ENCODE measurements around the gene SFRP5. TPM values are rescaled to one million over a fixed set of nuclear protein-coding genes. Genes with fewer than 3 reads are reported as not detected.

Gene SFRP5
- total and polyA plus RNA-seq, 10 of the 15 experiments (the other 5 are each of a cell fraction or from before 2014, with no cell fraction given), result not detected

GRCh38 chr10:97796651-97797050, 24.9 kb upstream of the SFRP5 start:
- ChIA-PET SMC1A (ENCODE audit: uncharacterized antibody, unreplicated experiment) (no interaction called here), CTCF (interaction anchor here (0.5 to 0.8 kb wide), 2 partner anchors 72 to 866 kb away, joined by 3 read pairs; no protein-coding TSS in a partner anchor), POLR2A (no interaction called here), RAD21 (ENCODE audit: unreplicated experiment) (no interaction called here)
- H3K9me3 ChIP-seq (replicated peaks; ENCODE audit: control insufficient read depth, insufficient read depth, low read length), result no peaks in the 10 kb centered on the region; the same call in 1 of the 3 replicates
- ATAC-seq (no peak), FAIRE-seq (no peak), DNase-seq (ENCODE audit: low read depth, low spot score) (no peak)
- WGBS (ENCODE audit: insufficient coverage, insufficient replicate concordance, low lambda C conversion rate, missing lambda C conversion rate), result 11% methylated on average over 3 of the region's 3 CpGs
- H2AFZ ChIP-seq (ENCODE audit: control insufficient read depth, low read depth, low read length), result no peak overlapping the region
- H3K4me2 ChIP-seq (ENCODE audit: control insufficient read depth, insufficient read depth), result no peak overlapping the region
- H3K36me3 ChIP-seq (ENCODE audit: control insufficient read depth in 2 of 2, insufficient read depth in 2 of 2, low read length in 1 of 2), result no peaks in the 10 kb centered on the region
- H4K20me1 ChIP-seq (ENCODE audit: control insufficient read depth, insufficient read depth), result no peaks in the 10 kb centered on the region
- H3K79me2 ChIP-seq (ENCODE audit: control insufficient read depth, insufficient read depth, low read length), result no peaks in the 10 kb centered on the region
- intact Hi-C loops (cut with micrococcal nuclease; ENCODE audit: unreplicated experiment), result no loop called here
- no peaks in the 10 kb centered on the region; a peak in 1 of 4 replicates for H3K27me3 ChIP-seq (replicated peaks in 1 of 2; ENCODE audit: control insufficient read depth in 2 of 2, insufficient read depth in 2 of 2, low read length in 1 of 2)
- no peak overlapping the region for H3K9ac ChIP-seq (ENCODE audit: control insufficient read depth, insufficient read depth, low read length)
- H3K4me3 ChIP-seq, result no peak overlapping the region
- BruUV-seq (replicated peaks), result no TSS peak
- TF ChIP-seq E4F1 (IDR thresholded peaks at IDR 0.05; ENCODE audit: borderline replicate concordance, partially characterized antibody) (no peak), CHD4 (IDR thresholded peaks at IDR 0.05) (no peak), NR2C1 (IDR thresholded peaks at IDR 0.05) (no peak), SP1 (IDR thresholded peaks at IDR 0.05; ENCODE audit: low read depth, low read length) (no peak), NFYB (IDR thresholded peaks at IDR 0.05; ENCODE audit: insufficient read depth, low read depth, low read length) (0 out of 2 replicates have a peak, but pooled peaks have one; percentile 39)
- H3K27ac ChIP-seq (ENCODE audit: control insufficient read depth, insufficient read depth), result no peak overlapping the region
- no peaks in the 10 kb centered on the region for H3K4me1 ChIP-seq (ENCODE audit: control insufficient read depth, insufficient read depth, low read length)
- in situ Hi-C loops (cut with MboI), result no loop called here

DNA sequence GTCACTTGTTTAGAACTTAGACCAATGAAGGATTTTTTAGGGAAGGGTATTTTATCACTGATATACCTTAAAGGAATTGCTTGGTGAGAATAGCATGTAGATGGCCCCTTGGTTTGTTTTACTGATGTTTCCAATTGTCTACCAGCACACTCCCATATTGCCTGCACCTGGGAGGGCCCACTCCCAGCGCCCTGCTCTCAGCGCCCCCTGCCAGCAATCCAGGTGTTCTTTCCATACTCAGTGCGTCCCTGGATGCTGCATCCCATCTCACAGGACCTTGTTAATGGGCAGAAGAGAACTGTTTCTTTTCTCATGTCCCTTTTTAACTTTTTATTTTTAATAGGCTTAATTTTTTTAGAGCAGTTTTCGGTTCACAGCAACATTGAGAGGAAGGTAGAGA, 24.1 kb upstream of the SFRP5 start:
- in situ Hi-C loops (cut with MboI) (no loop called here), intact Hi-C loops (cut with micrococcal nuclease; ENCODE audit: unreplicated experiment) (no loop called here)
- H3K4me1 ChIP-seq (ENCODE audit: control insufficient read depth, insufficient read depth, low read length), result no peaks in the 10 kb centered on the region
- H3K79me2 ChIP-seq (ENCODE audit: control insufficient read depth, insufficient read depth, low read length), result no peaks in the 10 kb centered on the region
- CTCF ChIA-PET, result interaction anchor here (0.8 to 1.6 kb wide), 4 partner anchors 10 to 232 kb away, joined by 3 read pairs; no protein-coding TSS in a partner anchor
- no peak for TF ChIP-seq CHD4 (IDR thresholded peaks at IDR 0.05)
- no peak for TF ChIP-seq PML (IDR thresholded peaks at IDR 0.05; ENCODE audit: low read length)
- no peak for TF ChIP-seq YBX1 (IDR thresholded peaks at IDR 0.05)
- no peak for TF ChIP-seq JUNB (IDR thresholded peaks at IDR 0.05)
- no peak for TF ChIP-seq IKZF1 (conservative IDR thresholded peaks at IDR 0.05)
- TF ChIP-seq SKIL (IDR thresholded peaks at IDR 0.05; ENCODE audit: low read depth, poor library complexity, severe bottlenecking), result no peak
- no peak for TF ChIP-seq RAD21 (IDR thresholded peaks at IDR 0.05; ENCODE audit: insufficient read depth, low read depth, low read length)
- no peak for TF ChIP-seq NR2F1 (conservative IDR thresholded peaks at IDR 0.05)
- no peak for TF ChIP-seq SIN3A (IDR thresholded peaks at IDR 0.05; ENCODE audit: low read depth, low read length)
- TF ChIP-seq TCF7 (IDR thresholded peaks at IDR 0.05; ENCODE audit: borderline replicate concordance), result no peak
- TF ChIP-seq KAT2A (conservative IDR thresholded peaks at IDR 0.05; ENCODE audit: control insufficient read depth, low read depth, low read length), result no peak
- TF ChIP-seq HDGF (IDR thresholded peaks at IDR 0.05), result no peak
- no peak for TF ChIP-seq RBBP5 (conservative IDR thresholded peaks at IDR 0.05)
- H3K9ac ChIP-seq (ENCODE audit: control insufficient read depth, insufficient read depth, low read length), result no peak overlapping the region
- RAD21 ChIA-PET (ENCODE audit: unreplicated experiment), result no interaction called here
- no peak overlapping the region for H3K27ac ChIP-seq (ENCODE audit: control insufficient read depth, insufficient read depth)
- POLR2A ChIA-PET, result no interaction called here
- H4K20me1 ChIP-seq (ENCODE audit: control insufficient read depth, insufficient read depth), result no peaks in the 10 kb centered on the region
- H2AFZ ChIP-seq (ENCODE audit: control insufficient read depth, low read depth, low read length), result no peak overlapping the region
- no TSS peak for BruUV-seq (replicated peaks)
- ATAC-seq (no peak), DNase-seq (ENCODE audit: low read depth, low spot score) (no peak), FAIRE-seq (no peak)
- H3K27me3 ChIP-seq (replicated peaks in 1 of 2; ENCODE audit: control insufficient read depth in 2 of 2, insufficient read depth in 2 of 2, low read length in 1 of 2), result no peaks in the 10 kb centered on the region; a peak in 1 of 4 replicates
- no peak overlapping the region for H3K4me3 ChIP-seq
- SMC1A ChIA-PET (ENCODE audit: uncharacterized antibody, unreplicated experiment), result no interaction called here
- H3K9me3 ChIP-seq (replicated peaks; ENCODE audit: control insufficient read depth, insufficient read depth, low read length), result no peaks in the 10 kb centered on the region; the same call in 1 of the 3 replicates
- H3K36me3 ChIP-seq (ENCODE audit: control insufficient read depth in 2 of 2, insufficient read depth in 2 of 2, low read length in 1 of 2), result no peaks in the 10 kb centered on the region
- 53% methylated on average over 4 of the region's 4 CpGs for WGBS (ENCODE audit: insufficient coverage, insufficient replicate concordance, low lambda C conversion rate, missing lambda C conversion rate)
- H3K4me2 ChIP-seq (ENCODE audit: control insufficient read depth, insufficient read depth), result no peak overlapping the region
